Left colon (tissue), 2 donors: ENCODE data around the gene EIPR1. TPM values are rescaled to one million over a fixed set of nuclear protein-coding genes. Genes with fewer than 3 reads are reported as not detected.
"Not testable (repeated sequence)": the region's sequence is repeated elsewhere in the genome, so short reads cannot be mapped to it uniquely, and the experiment has no call there.

Experiments
- ATAC-seq: fragments of 200-7000 bp; cut with Tn5 transposase; one replicate; pipeline ENCODE4 v1.9.1; 2020; ENCODE audit warnings: mild to moderate bottlenecking, moderate library complexity
- DNase-seq, 2 donors: peaks; one replicate each; pipeline ENCODE4 v3.0.0-alpha.2; 2020
- intact Hi-C, 2 donors: fragments of 100-400 bp; cut with DNase I in 1 of 2; cut with micrococcal nuclease in 1 of 2; formaldehyde crosslinking; loops; one replicate each; pipeline versions ENCODE4 v1.11.2 to v1.14.0; 2022; cut with DNase I, micrococcal nuclease
- total RNA-seq, 2 donors: library from RNA; stranded (reverse); fragmentation: NEBNext Ultra II Directional; extraction: Animal tissue kit (Norgen Biotek cat#: 25700); gene quantifications; one replicate each; pipeline ENCODE4 v1.2.1, GENCODE V29; 2021
- donor health status: DM: no; HTN: no; CAD: no.
- donor health status: DM: yes; HTN: yes; CAD: no.

EIPR1 gene
- total RNA-seq, 2 donors from 2014 or later = 21.3 to 25.8 TPM

DNA sequence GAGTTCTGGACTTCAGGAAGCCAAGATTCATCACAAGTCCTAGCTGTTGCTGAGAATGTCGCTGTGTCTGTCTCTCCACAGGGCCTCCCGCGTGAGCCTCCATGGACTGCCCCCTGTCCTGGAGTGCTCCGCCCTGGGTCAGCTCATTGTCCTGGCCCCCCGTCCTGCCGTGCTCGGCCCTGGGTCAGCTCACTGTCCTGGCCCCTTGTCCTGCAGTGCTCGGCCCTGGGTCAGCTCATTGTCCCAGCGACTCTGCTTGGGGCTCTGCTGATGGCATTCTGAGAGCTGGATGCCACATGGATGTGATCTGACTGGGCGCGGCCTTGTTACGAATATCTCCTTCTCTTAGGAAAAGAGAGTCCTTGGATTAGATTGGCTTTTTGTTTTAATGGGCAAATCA, 78.5 kb downstream of the EIPR1 start:
- ATAC-seq (no peak), DNase-seq (no peak)
- intact Hi-C loops = no loop called here

- ATAC-seq = no peak
Observed at GRCh38 chr2:3298191-3298590, 79.4 kb downstream of the EIPR1 start.

DNA sequence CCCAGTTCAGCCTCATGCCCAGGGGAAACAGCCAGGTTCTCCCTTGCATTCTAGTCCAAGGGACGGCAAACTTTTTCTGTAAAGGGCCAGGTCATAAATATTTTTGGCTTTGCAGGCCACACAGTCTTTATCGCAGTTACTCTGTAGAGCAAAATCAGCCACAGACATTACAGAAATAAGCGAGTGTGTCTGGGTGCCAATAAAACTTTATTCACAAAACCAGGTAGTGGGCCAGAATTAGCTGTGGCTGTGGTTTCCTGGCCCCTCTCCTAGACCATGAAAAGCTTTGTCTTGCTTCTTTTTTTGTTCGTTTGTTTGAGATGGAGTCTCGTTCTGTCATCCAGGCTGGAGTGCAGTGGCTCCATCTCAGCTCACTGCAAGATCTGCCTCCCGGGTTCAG, 80.1 kb downstream of the EIPR1 start:
- intact Hi-C loops = no loop called here
- ATAC-seq (no peak), DNase-seq (no peak)

More at GRCh38 chr2:3298191-3298590, 79.4 kb downstream of the EIPR1 start:
- intact Hi-C loops = no loop called here
- DNase-seq = no peak

DNA sequence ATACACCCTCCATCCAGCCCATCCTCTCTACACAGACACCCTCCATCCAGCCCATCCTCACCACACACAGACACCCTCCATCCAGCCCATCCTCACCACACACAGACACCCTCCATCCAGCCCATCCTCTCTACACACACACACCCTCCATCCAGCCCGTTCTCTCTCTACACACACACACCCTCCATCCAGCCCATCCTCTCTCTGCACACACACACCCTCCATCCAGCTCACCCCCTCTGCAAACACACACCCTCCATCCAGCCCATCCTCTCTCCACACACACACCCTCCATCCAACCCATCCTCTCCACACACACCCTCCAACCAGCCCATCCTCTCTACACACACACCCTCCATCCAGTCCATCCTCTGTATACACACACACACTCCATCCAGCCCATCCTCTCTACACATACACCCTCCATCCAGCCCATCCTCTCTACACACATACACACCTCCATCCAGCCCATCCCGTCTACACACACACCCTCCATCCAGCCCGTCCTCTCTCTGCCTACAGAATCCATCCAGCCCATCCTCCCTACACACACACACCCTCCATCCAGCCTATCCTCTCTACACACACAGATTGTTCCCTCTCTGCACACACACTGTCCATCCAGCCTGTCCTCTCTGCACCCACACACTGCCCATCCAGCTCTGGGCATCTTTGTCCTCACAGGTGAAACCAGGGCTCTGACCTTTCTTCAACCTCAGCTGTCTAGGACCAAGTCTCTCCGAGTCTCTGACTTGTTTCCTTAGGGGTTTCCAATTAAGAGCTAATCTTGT, 81.2 kb downstream of the EIPR1 start:
- ATAC-seq (no peak), DNase-seq (no peak)
- intact Hi-C loops = no loop called here

- no peak for ATAC-seq
- intact Hi-C loops = no loop called here
- no peak for DNase-seq
Observed at GRCh38 chr2:3294493-3294892, 83.1 kb downstream of the EIPR1 start.

DNA sequence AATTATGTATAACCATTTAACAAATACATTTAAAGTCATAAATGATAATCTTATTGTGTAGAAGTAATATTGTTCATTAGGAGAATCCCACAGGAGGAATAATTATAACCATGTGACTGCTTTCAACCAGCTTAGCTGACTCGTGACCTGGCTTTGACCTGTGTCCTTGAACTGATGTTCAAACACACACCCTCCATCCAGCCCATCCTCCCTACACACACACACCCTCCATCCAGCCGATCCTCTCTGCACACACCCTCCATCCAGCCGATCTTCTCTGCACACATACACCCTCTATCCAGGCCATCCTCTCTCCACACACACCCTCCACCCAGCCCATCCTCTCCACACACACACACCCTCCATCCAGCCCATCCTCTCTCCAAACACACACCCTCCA, 83.5 kb downstream of the EIPR1 start:
- intact Hi-C loops = no loop called here
- no peak for ATAC-seq
- DNase-seq = no peak

DNA sequence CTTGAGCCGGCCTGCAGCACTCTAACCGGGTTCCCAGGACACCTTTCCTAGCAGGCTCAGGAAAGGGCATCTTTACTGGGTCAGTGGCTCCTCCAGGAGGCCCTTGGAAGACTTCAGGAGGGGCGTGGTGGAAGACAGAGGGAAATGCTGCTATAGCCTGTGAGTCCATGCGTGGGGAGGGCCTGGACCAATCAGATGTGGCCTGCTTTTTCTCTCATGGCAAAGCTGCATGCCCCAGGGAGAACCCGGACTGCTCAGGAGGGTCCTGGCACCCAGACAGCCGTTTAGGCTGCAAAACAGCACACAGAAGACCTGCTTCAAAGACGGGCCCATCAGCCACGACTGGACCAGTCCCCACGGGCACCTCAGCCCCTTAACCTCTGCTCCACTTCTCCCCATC, 84.4 kb downstream of the EIPR1 start:
- intact Hi-C loops = no loop called here
- no peak for DNase-seq
- no peak for ATAC-seq

DNA sequence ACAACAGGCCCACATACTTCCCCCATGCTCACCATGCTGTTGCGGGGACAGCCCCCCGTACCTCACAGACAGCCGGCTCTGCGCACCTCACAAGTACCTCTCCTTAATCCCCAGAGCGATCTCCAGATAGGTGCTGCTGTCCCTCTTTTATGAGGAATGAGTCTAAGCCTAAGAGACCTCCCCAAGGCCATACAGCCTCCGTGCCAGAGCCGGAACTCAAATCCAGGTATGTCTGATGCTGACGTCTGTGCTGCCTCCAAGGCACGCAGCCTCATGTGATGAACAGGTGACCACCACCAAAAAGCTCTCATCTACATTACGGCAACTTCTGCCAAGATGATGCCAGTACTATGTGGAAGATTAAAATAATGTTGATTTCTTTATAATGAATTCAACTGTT, 85.2 kb downstream of the EIPR1 start:
- ATAC-seq (no peak), DNase-seq (no peak)

DNA sequence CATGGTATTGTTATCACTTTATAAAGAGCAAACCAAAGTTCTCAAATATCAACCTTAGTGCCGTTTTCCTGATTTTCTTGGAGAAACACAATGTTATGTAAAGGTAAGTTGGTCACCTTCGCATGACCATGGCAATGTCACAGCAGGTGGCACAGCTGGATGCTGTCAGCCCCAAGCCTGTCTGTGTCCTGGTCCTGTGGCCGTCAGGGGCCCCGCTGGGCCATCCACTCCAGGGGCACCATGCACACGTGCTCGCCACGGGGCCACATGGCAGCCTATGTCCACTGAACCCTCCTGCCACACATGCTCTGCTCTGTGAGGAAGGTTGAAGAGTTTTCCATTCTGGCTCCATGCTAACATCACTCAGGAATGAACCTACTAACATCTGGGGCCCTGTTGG, 85.9 kb downstream of the EIPR1 start:
- ATAC-seq = no peak
- no peak for DNase-seq
- intact Hi-C loops = no loop called here

More for the DNA sequence above, 85.2 kb downstream of the EIPR1 start:
- intact Hi-C loops = no loop called here

GRCh38 chr2:3291113-3291512, 86.5 kb downstream of the EIPR1 start:
- ATAC-seq = no peak
- peak in 1 of 2 donors; percentile 0 for DNase-seq
- intact Hi-C loops = no loop called here

DNA sequence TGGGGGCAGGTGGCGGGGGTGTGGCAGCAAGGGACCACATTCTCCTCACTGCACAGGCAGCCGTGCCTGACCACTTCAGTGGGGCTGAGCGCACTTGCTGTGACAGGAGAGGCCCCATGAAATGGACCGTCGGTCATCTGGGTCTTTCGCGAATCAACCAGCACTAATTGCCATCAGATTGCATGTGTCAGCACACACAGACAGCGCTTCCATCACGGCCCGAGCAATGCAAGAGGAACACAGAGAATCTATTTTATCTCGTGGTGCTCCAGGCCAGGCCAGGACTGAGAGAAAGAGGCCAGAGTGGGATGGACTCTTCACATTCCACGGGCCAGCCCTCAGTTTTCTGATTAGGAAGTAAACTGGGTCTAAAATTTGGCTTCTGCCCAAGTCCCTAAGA, 87.0 kb downstream of the EIPR1 start:
- intact Hi-C loops = no loop called here
- peak in 1 of 2 donors; percentile 0 for DNase-seq
- ATAC-seq = no peak

DNA sequence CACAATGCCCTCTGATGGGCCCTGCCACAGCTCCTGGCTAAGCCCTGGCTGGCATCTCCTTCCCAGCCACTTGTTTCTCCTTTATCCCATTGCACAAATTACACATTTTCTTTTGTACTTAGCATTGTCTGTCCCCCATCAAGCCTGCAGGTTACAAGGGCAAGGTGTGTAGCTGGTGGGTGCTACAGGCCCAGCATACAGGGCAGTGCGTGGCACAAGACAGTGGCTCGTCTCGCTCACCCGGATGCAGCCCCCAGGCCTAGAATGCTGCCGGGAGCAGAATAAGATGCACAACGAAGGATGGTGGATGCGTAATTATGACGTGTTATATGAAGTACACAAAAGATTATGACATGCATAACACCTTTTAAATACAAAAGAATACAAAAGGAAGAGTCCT, 87.6 kb downstream of the EIPR1 start:
- ATAC-seq (no peak), DNase-seq (no peak)
- intact Hi-C loops = no loop called here

DNA sequence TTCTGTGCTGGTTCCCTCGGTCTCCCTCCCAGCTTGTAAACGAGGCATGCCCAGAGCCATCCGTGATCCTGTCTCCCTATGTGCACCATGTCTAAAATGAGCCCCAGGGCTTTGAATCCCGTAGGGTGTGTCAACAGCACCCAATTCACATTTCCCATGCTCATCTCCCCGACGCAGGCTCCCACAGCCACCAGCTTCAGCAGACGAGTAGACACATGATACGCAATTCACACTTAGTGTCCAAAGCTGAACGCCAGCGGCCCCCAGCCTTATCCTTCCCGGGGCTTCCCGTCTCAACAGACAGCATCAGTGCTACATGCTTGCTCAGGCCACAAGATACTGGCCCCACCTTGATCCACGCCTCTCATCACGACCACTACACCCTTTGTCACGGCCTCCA, 88.1 kb downstream of the EIPR1 start:
- intact Hi-C loops = no loop called here
- DNase-seq = no peak
- no peak for ATAC-seq

DNA sequence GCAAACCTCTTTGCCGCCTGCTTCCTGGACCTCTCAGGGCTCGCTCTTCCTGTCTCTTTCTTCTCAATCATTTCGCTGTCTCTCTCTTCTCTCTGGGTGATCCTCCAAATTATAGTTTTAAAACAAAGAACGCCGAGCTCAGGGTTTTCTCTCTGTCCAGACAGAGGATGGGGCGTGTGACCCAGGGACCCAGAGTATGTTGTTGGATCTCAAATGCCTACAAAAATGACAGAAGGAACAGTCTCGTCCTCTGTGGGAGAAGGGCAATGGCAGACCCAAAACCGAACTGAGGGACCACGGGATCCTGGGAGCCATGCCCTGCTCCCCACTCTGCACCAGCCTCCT, 88.5 kb downstream of the EIPR1 start:
- ATAC-seq (no peak), DNase-seq (no peak)
- intact Hi-C loops = no loop called here

DNA sequence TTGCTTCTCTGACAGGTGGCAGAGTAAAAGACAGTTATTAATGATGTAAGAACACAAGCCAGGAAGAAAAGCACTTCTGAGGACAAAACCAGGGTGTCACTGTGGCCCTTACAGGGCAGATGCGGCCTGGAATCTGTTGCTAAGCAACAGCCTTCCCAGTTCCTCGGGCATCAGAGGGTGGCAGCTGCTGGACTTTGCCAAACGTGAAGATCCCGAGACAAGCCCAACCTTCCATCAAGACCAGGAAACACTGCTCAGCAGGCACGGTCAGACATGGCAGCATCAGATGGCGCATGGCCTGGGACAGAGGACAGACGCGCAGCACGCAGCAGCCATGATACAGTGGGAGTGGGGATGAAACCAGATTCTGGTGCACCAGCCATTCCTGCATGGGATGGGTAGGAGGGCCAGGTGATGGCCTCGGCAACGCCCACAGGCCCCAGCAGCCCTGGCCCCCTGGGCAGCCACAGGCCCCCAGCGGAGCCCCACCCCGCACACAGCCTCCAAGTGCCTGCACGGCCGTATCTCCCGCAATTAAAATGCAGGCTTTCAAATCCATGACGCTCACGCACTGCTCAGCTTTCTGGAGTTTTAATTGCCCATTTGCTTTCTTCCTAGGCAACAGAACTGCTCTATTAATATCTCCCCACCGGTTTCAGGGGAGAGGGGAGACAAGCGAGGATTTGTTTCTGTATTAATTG, 89.0 kb downstream of the EIPR1 start:
- DNase-seq = peak in 1 of 2 donors; percentile 0

GRCh38 chr2:3287896-3288295, 89.7 kb downstream of the EIPR1 start:
- ATAC-seq (no peak), DNase-seq (no peak)
- intact Hi-C loops = no loop called here

More for the DNA sequence above, 89.0 kb downstream of the EIPR1 start:
- intact Hi-C loops = no loop called here
- ATAC-seq = no peak

DNA sequence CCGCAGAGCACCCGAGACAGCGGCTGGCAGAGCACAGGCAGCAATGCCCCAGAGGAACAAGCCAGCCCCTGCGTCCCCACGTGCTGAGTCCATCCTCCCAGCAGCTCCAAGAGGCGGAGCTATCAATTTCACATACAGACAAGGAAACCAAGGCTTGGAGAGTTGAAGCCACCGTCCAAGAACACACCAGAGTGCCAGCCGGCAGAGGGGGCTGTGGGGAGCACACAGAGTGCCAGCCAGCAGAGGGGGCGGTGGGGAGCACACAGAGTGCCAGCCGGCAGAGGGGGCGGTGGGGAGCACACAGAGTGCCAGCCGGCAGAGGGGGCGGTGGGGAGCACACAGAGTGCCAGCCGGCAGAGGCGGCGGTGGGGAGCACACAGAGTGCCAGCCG, 91.0 kb downstream of the EIPR1 start:
- ATAC-seq, DNase-seq, intact Hi-C loops: not testable (repeated sequence)

- DNase-seq = peak in 1 of 2 donors; percentile 0
- ATAC-seq = no peak
- intact Hi-C loops = no loop called here
Observed at GRCh38 chr2:3285901-3286645, 91.5 kb downstream of the EIPR1 start.

DNA sequence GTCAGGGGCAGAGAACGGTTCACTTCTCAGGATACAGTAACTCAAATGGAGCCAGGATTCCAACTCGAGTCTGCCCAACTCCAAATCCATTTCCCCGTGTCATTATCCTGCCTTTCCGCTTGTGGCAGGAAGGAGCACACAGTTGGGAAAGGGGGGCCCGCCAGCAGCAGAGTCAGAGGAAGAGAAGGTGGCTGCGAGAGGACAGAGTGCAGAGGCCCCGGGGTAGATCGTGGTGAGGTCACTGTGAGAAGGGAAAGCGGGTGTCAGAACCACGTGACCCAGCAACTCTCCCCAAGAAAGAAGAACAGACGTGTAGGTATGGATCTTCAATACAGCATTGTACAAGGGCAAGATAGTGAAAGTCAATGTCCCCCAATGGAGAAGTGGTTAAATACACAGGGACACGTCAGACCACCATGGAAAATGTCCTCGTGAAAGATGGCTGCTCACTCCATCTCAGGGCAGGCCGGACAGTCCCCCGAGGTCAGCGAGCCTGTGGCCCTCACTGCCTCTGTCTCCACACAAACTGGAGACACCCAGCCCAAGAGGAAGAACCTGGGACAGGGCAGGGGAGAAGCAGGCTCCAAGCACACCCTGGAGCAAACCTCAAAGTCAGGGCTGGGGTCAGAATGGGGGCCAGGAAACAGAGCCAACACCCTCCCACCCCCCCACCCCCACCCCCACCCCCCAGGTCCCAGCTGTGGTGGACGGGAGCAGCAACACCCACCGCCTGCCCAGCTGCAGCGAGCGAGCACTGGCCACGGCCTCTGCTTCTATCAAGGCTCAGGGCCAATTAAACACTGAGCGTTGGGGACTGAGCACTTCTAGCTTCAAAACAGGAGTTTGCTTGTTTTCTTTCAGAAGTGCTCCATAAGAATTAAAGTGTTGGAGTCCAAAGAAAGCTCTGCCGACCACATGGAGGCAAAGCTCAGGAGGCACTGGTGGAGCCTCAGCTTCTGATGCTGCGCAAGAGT, 92.7 kb downstream of the EIPR1 start:
- ATAC-seq (no peak), DNase-seq (no peak)
- intact Hi-C loops = no loop called here
